B cell (primary cell): ENCODE results near the gene TP53AIP1. TPM values are rescaled to one million over a fixed set of nuclear protein-coding genes. Genes with fewer than 3 reads are reported as not detected.

ENCODE experiments used
- ATAC-seq: fragments of 200-7000 bp; cut with Tn5 transposase; one replicate; pipeline ENCODE4 v1.10.0; 2021; ENCODE audit warnings: low read depth, mild to moderate bottlenecking, moderate number of reproducible peaks, moderate library complexity
- CTCF ChIA-PET: fragments of 350-600 bp; sonication (Branson Sonifier 250); formaldehyde crosslinking; loops from one replicate; lab custom pipeline; 2021; ENCODE audit warnings: antibody characterized with exemption, inconsistent platforms; lab: Charles Lee
- POLR2A ChIA-PET: fragments of 350-600 bp; sonication (Branson Sonifier 250); formaldehyde crosslinking; loops from one replicate; lab custom pipeline; 2021; ENCODE audit warnings: antibody characterized with exemption; lab: Charles Lee
- DNase-seq: peaks from one replicate; pipeline ENCODE4 v3.0.0; 2013
- H2AFZ ChIP-seq: 2 replicates; pipeline ENCODE4 v1.6.1; 2012; ENCODE audit warnings: mild to moderate bottlenecking, low read depth, low read length; ENCODE audit not compliant: insufficient read depth, poor library complexity, severe bottlenecking
- H3K27ac ChIP-seq, 2 donors: 1 replicate in 1 of 2; 2 replicates in 1 of 2; pipeline ENCODE4 v1.5.1; 2012 to 2013; ENCODE audit warnings: low read length in 2 of 2, mild to moderate bottlenecking in 2 of 2, moderate library complexity in 1 of 2
- H3K27me3 ChIP-seq, 4 experiments: fragments of 200-600 bp in 1 of 4; sonication (generic) in 1 of 4; replicated peaks in 1 of 4; 1 replicate in 2 of 4; 2 replicates in 2 of 4; pipeline versions ENCODE4 v1.6.1 to v1.7.0; 2013 to 2016; ENCODE audit warnings: low read length in 3 of 4, mild to moderate bottlenecking in 2 of 4, mixed read lengths in 1 of 4, moderate library complexity in 1 of 4; ENCODE audit not compliant: insufficient read depth in 4 of 4, control insufficient read depth in 3 of 4; ENCODE audit errors: control extremely low read depth in 1 of 4
- H3K36me3 ChIP-seq, 2 experiments: replicated peaks in 1 of 2; 1 replicate in 1 of 2; 2 replicates in 1 of 2; pipeline versions ENCODE4 v1.6.1 to v1.7.1; 2013; ENCODE audit warnings: low read length in 1 of 2; ENCODE audit not compliant: insufficient read depth in 2 of 2, control insufficient read depth in 1 of 2; ENCODE audit errors: control extremely low read depth in 1 of 2, extremely low read depth in 1 of 2
- H3K4me1 ChIP-seq, 2 donors: fragments of 200-600 bp in 1 of 2; sonication (generic) in 1 of 2; 1 replicate in 1 of 2; 2 replicates in 1 of 2; pipeline versions ENCODE4 v1.5.1 to v1.6.1; 2013 to 2017; ENCODE audit warnings: low read length in 2 of 2; ENCODE audit not compliant: control insufficient read depth in 2 of 2, insufficient read depth in 2 of 2
- H3K4me2 ChIP-seq: replicated peaks from 2 replicates; pipeline ENCODE3; 2012; ENCODE audit warnings: mild to moderate bottlenecking, low read depth, low read length; ENCODE audit not compliant: poor library complexity, severe bottlenecking
- H3K4me3 ChIP-seq, 5 experiments: fragments of 200-600 bp in 1 of 5; sonication (generic) in 1 of 5; 1 replicate in 3 of 5; 2 replicates in 2 of 5; pipeline versions ENCODE4 v1.5.1 to v1.7.0; 2011 to 2016; ENCODE audit warnings: low read length in 4 of 5, mild to moderate bottlenecking in 4 of 5, low read depth in 2 of 5, control low read depth in 1 of 5, moderate library complexity in 1 of 5; ENCODE audit not compliant: insufficient read depth in 1 of 5; ENCODE audit errors: control extremely low read depth in 1 of 5, extremely low read depth in 1 of 5
- H3K79me2 ChIP-seq: fragments of 200-600 bp; sonication (generic); one replicate; pipeline ENCODE4 v1.6.0; 2016; ENCODE audit warnings: low read length; ENCODE audit not compliant: control insufficient read depth, insufficient read depth
- H3K9ac ChIP-seq: fragments of 200-600 bp; sonication (generic); 2 replicates; pipeline ENCODE4 v1.6.1; 2017; ENCODE audit warnings: mild to moderate bottlenecking, low read length, moderate library complexity
- H3K9me3 ChIP-seq, 3 donors: one replicate each; pipeline versions ENCODE4 v1.6.1 to v1.7.1; 2013; ENCODE audit warnings: low read length in 2 of 3; ENCODE audit not compliant: control insufficient read depth in 2 of 3, insufficient read depth in 1 of 3; ENCODE audit errors: control extremely low read depth in 1 of 3
- H4K20me1 ChIP-seq: 2 replicates; pipeline ENCODE4 v1.6.0; 2012; ENCODE audit warnings: mild to moderate bottlenecking, low read length; ENCODE audit not compliant: insufficient read depth, control insufficient read depth, poor library complexity, severe bottlenecking
- H3K27ac Mint-ChIP-seq: one replicate; pipeline ENCODE4 v1.8.0; 2021; ENCODE audit warnings: mixed read lengths
- H3K27me3 Mint-ChIP-seq: one replicate; pipeline ENCODE4 v1.8.0; 2021; ENCODE audit warnings: mixed read lengths
- H3K4me1 Mint-ChIP-seq: one replicate; pipeline ENCODE4 v1.8.0; 2021; ENCODE audit warnings: mixed read lengths
- H3K4me3 Mint-ChIP-seq: one replicate; pipeline ENCODE4 v1.8.0; 2021; ENCODE audit warnings: mixed read lengths
- H3K9me3 Mint-ChIP-seq: one replicate; pipeline ENCODE4 v1.8.0; 2022; ENCODE audit warnings: mixed read lengths; ENCODE audit not compliant: insufficient read depth
- CTCF ChIP-seq: fragments of 200-600 bp; IDR thresholded peaks from one replicate; pipeline ENCODE4 v1.8.0; 2022; ENCODE audit warnings: antibody characterized with exemption, mild to moderate bottlenecking
- EZH2 ChIP-seq: IDR thresholded peaks from 2 replicates; pipeline ENCODE4 v1.6.1; 2012; ENCODE audit warnings: borderline replicate concordance, low read depth, mild to moderate bottlenecking, moderate library complexity, low read length; ENCODE audit not compliant: insufficient read depth, poor library complexity, severe bottlenecking
- WGBS: methylation state at CpG from one replicate; pipeline ENCODE4 v1.1.5; 2013; ENCODE audit warnings: missing lambda C conversion rate; ENCODE audit not compliant: insufficient coverage; 5-methylcytosine and 5-hydroxymethylcytosine counted together
- intact Hi-C: fragments of 100-400 bp; cut with micrococcal nuclease; formaldehyde crosslinking; loops from one replicate; pipeline ENCODE4 v1.10.0; 2022
- polyA plus RNA-seq: library from polyadenylated mRNA; depleted of rRNA; stranded (reverse); fragments of >200 nt; gene quantifications from 2 replicates; pipeline ENCODE4 v1.2.3, GENCODE V29; 2012
- total RNA-seq, 2 donors: library from RNA; stranded (reverse); fragments of 120-200 nt in 1 of 2; gene quantifications; 1 replicate in 1 of 2; 2 replicates in 1 of 2; pipeline versions ENCODE4 v1.2.3 to v1.2.4, GENCODE V29; 2013 to 2022

Gene TP53AIP1
- total and polyA plus RNA-seq, 2 donors (not counting 1 experiment from before 2014, with no cell fraction given), result 0.04 to 0.12 TPM

- TF ChIP-seq EZH2, result no peak
- TF ChIP-seq CTCF, result no peak
- H3K4me3 Mint-ChIP-seq, result no peak overlapping the region
- Histone ChIP-seq H3K79me2 (no peaks in the 10 kb centered on the region), H4K20me1 (no peaks in the 10 kb centered on the region), H3K9ac (no peak overlapping the region), H3K4me3 (no peak overlapping the region), H3K4me2 (no peak overlapping the region), H3K4me1 (no peaks in the 10 kb centered on the region), H2AFZ (no peak overlapping the region), H3K9me3 (peaks cover 0 to 3% (median 0%) of the 10 kb centered on the region in 3 donors), H3K27ac (no peak overlapping the region), H3K36me3 (peaks cover 0 to 2% of the 10 kb centered on the region in 2 experiments), H3K27me3 (no peaks in the 10 kb centered on the region)
- DNase-seq (no peak), ATAC-seq (no peak)
- no peak overlapping the region for H3K27ac Mint-ChIP-seq
- ChIA-PET CTCF (no interaction called here), POLR2A (no interaction called here)
- peaks cover 2% of the 10 kb centered on the region for H3K9me3 Mint-ChIP-seq
- intact Hi-C loops, result no loop called here
- no peaks in the 10 kb centered on the region for H3K4me1 Mint-ChIP-seq
- H3K27me3 Mint-ChIP-seq, result no peaks in the 10 kb centered on the region
These were observed 45.7 kb upstream of the TP53AIP1 start for GRCh38 chr11:128988242-128988970.

- H3K27ac Mint-ChIP-seq, result no peak overlapping the region
- H3K27me3 Mint-ChIP-seq, result no peaks in the 10 kb centered on the region
- H3K27ac ChIP-seq, result no peak overlapping the region
- ATAC-seq, result no peak
- H3K4me3 ChIP-seq, result no peak overlapping the region
- no peaks in the 10 kb centered on the region for H3K79me2 ChIP-seq
- H3K36me3 ChIP-seq, result peaks cover 2 to 4% of the 10 kb centered on the region in 2 experiments
- no peak overlapping the region for H3K4me3 Mint-ChIP-seq
- 80% methylated on average over 1 of the region's 5 CpGs for WGBS
- H3K9me3 ChIP-seq, result peaks cover 0 to 3% (median 0%) of the 10 kb centered on the region in 3 donors
- H3K27me3 ChIP-seq, result no peaks in the 10 kb centered on the region
- TF ChIP-seq EZH2 (no peak), CTCF (no peak)
- POLR2A ChIA-PET, result no interaction called here
- H3K9me3 Mint-ChIP-seq, result peaks cover 2% of the 10 kb centered on the region
- CTCF ChIA-PET, result interaction anchor here (1.0 kb wide), 1 partner anchor 829 kb away, joined by 3 read pairs; no protein-coding TSS in a partner anchor
- no peak for DNase-seq
- H4K20me1 ChIP-seq, result no peaks in the 10 kb centered on the region
- H3K4me1 Mint-ChIP-seq, result no peaks in the 10 kb centered on the region
- no peak overlapping the region for H2AFZ ChIP-seq
- intact Hi-C loops, result no loop called here
- no peak overlapping the region for H3K9ac ChIP-seq
- no peak overlapping the region for H3K4me2 ChIP-seq
- H3K4me1 ChIP-seq, result no peaks in the 10 kb centered on the region
These were observed 43.2 kb upstream of the TP53AIP1 start for GRCh38 chr11:128985880-128986279.
